ENCODE results near the gene PTPRM. TPM values are rescaled to one million over a fixed set of nuclear protein-coding genes. Genes with fewer than 3 reads are reported as not detected.

The PTPRM gene
- total RNA-seq, 2 donors from 2014 or later: 53.4 to 64.7 TPM

- intact Hi-C loops (cut with DNase I): no loop called here
- DNase-seq (ENCODE audit: low spot score): no peak
Observed at GRCh38 chr18:8279781-8280330, 712.7 kb downstream of the PTPRM start.

- intact Hi-C loops (cut with DNase I): no loop called here
- no peak for DNase-seq (ENCODE audit: low spot score)
Observed at GRCh38 chr18:8283891-8284585, 716.9 kb downstream of the PTPRM start.

GRCh38 chr18:8286303-8286702, 719.2 kb downstream of the PTPRM start:
- no peak for DNase-seq (ENCODE audit: low spot score)
- intact Hi-C loops (cut with DNase I): no loop called here

GRCh38 chr18:8287196-8287885, 720.2 kb downstream of the PTPRM start:
- intact Hi-C loops (cut with DNase I): no loop called here

GRCh38 chr18:8288472-8289195, 721.5 kb downstream of the PTPRM start:
- intact Hi-C loops (cut with DNase I): no loop called here
- DNase-seq (ENCODE audit: low spot score): no peak

More at GRCh38 chr18:8287196-8287885, 720.2 kb downstream of the PTPRM start:
- no peak for DNase-seq (ENCODE audit: low spot score)

- no peak for DNase-seq (ENCODE audit: low spot score)
- intact Hi-C loops (cut with DNase I): no loop called here
Observed at GRCh38 chr18:8290435-8290834, 723.3 kb downstream of the PTPRM start.

- intact Hi-C loops (cut with DNase I): no loop called here
Observed at GRCh38 chr18:8290913-8291312, 723.8 kb downstream of the PTPRM start.

GRCh38 chr18:8293184-8293583, 726.1 kb downstream of the PTPRM start:
- intact Hi-C loops (cut with DNase I): no loop called here
- no peak for DNase-seq (ENCODE audit: low spot score)

More at GRCh38 chr18:8290913-8291312, 723.8 kb downstream of the PTPRM start:
- DNase-seq (ENCODE audit: low spot score): no peak

- DNase-seq (ENCODE audit: low spot score): no peak
- intact Hi-C loops (cut with DNase I): no loop called here
Observed at GRCh38 chr18:8296886-8297616, 729.9 kb downstream of the PTPRM start.

- intact Hi-C loops (cut with DNase I): no loop called here
- DNase-seq (ENCODE audit: low spot score): no peak
Observed at GRCh38 chr18:8298186-8298585, 731.1 kb downstream of the PTPRM start.

- intact Hi-C loops (cut with DNase I): no loop called here
- no peak for DNase-seq (ENCODE audit: low spot score)
Observed at GRCh38 chr18:8299054-8299980, 732.2 kb downstream of the PTPRM start.

GRCh38 chr18:8300751-8301410, 733.8 kb downstream of the PTPRM start:
- intact Hi-C loops (cut with DNase I): no loop called here

GRCh38 chr18:8301427-8302172, 734.5 kb downstream of the PTPRM start:
- intact Hi-C loops (cut with DNase I): no loop called here
- no peak for DNase-seq (ENCODE audit: low spot score)

More at GRCh38 chr18:8300751-8301410, 733.8 kb downstream of the PTPRM start:
- DNase-seq (ENCODE audit: low spot score): no peak

GRCh38 chr18:8303151-8303755, 736.1 kb downstream of the PTPRM start:
- DNase-seq (ENCODE audit: low spot score): no peak
- intact Hi-C loops (cut with DNase I): no loop called here

- DNase-seq (ENCODE audit: low spot score): no peak
- intact Hi-C loops (cut with DNase I): no loop called here
Observed at GRCh38 chr18:8307960-8308359, 740.8 kb downstream of the PTPRM start.

GRCh38 chr18:8313043-8313442, 745.9 kb downstream of the PTPRM start:
- no peak for DNase-seq (ENCODE audit: low spot score)
- intact Hi-C loops (cut with DNase I): no loop called here

- intact Hi-C loops (cut with DNase I): no loop called here
- DNase-seq (ENCODE audit: low spot score): no peak
Observed at GRCh38 chr18:8314124-8314523, 747.0 kb downstream of the PTPRM start.
